Gastroesophageal sphincter (tissue), 3 donors: ENCODE data around the gene PTGER2.

Source experiments
- EP300 ChIP-seq: sonication (generic); formaldehyde crosslinking; IDR thresholded peaks from one replicate; pipeline ENCODE4 v1.6.1; 2017; ENCODE audit warnings: antibody characterized with exemption, mild to moderate bottlenecking
- TF ChIP-seq, protein P1 (sequence below), 4 experiments: fragments of 200-600 bp in 2 of 4; fragments of 450-650 bp in 2 of 4; sonication (generic) in 1 of 4; IDR thresholded peaks; one replicate each; pipeline ENCODE4 v1.5.1; 2017 to 2019; ENCODE audit warnings: antibody characterized with exemption in 4 of 4, mild to moderate bottlenecking in 2 of 4, moderate library complexity in 2 of 4

DNA sequence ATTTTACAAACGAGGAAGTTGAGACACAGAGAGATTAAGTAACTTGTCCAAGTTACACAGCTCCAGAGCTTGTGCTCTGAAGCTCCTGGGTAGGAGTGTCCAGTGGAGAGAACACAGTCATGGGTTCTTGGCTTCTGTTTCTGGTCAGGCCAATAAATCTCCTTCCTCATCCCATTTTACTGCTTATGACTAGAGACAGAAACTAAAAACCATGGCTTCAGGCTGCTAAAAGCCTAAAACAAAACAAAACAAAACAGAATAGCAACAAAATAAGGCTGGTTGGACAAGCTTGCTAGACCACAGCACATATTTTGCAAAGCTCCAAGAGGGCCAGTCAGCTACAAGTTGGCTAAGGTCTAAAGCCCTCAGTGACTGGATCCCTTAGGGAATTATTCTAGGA, 49.8 kb downstream of the PTGER2 start:
- no peak for TF ChIP-seq EP300
- TF ChIP-seq, protein P1, sequence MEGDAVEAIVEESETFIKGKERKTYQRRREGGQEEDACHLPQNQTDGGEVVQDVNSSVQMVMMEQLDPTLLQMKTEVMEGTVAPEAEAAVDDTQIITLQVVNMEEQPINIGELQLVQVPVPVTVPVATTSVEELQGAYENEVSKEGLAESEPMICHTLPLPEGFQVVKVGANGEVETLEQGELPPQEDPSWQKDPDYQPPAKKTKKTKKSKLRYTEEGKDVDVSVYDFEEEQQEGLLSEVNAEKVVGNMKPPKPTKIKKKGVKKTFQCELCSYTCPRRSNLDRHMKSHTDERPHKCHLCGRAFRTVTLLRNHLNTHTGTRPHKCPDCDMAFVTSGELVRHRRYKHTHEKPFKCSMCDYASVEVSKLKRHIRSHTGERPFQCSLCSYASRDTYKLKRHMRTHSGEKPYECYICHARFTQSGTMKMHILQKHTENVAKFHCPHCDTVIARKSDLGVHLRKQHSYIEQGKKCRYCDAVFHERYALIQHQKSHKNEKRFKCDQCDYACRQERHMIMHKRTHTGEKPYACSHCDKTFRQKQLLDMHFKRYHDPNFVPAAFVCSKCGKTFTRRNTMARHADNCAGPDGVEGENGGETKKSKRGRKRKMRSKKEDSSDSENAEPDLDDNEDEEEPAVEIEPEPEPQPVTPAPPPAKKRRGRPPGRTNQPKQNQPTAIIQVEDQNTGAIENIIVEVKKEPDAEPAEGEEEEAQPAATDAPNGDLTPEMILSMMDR (IDR thresholded peaks at IDR 0.05), result no peak
